ENCODE data around the gene UPK3A.
"Not testable (repeated sequence)": the region's sequence is repeated elsewhere in the genome, so short reads cannot be mapped to it uniquely, and the experiment has no call there.

UPK3A gene

GRCh38 chr22:45281010-45281409 lies 3.7 kb upstream of the UPK3A start:
- DNase-seq (ENCODE audit: low read depth) = no peak

GRCh38 chr22:45285263-45286058 lies 712 bp downstream of the UPK3A start:
- DNase-seq (ENCODE audit: low read depth) = no peak

- DNase-seq (ENCODE audit: low read depth) = no peak
Measured at GRCh38 chr22:45286854-45287551, 2.3 kb downstream of the UPK3A start.

GRCh38 chr22:45290410-45290936 lies 5.7 kb downstream of the UPK3A start:
- DNase-seq (ENCODE audit: low read depth) = no peak

- no peak for DNase-seq (ENCODE audit: low read depth)
Measured at GRCh38 chr22:45291061-45291930, 6.5 kb downstream of the UPK3A start.

GRCh38 chr22:45291931-45292290 lies 7.2 kb downstream of the UPK3A start:
- DNase-seq (ENCODE audit: low read depth) = no peak

GRCh38 chr22:45292731-45293442 lies 8.1 kb downstream of the UPK3A start:
- DNase-seq (ENCODE audit: low read depth) = no peak

GRCh38 chr22:45294030-45294429 lies 9.3 kb downstream of the UPK3A start:
- DNase-seq (ENCODE audit: low read depth) = no peak

- DNase-seq (ENCODE audit: low read depth) = not testable (repeated sequence)
Measured at GRCh38 chr22:45295004-45295403, 10.3 kb downstream of the UPK3A start.

GRCh38 chr22:45295492-45295891 lies 10.7 kb downstream of the UPK3A start:
- no peak for DNase-seq (ENCODE audit: low read depth)

GRCh38 chr22:45296628-45297297 lies 12.0 kb downstream of the UPK3A start:
- DNase-seq (ENCODE audit: low read depth) = no peak

- DNase-seq (ENCODE audit: low read depth) = no peak
Measured at GRCh38 chr22:45298934-45299505, 14.3 kb downstream of the UPK3A start.

- DNase-seq (ENCODE audit: low read depth) = no peak
Measured at GRCh38 chr22:45302751-45303150, 18.0 kb downstream of the UPK3A start.

- no peak for DNase-seq (ENCODE audit: low read depth)
Measured at GRCh38 chr22:45303181-45303580, 18.4 kb downstream of the UPK3A start.

- DNase-seq (ENCODE audit: low read depth) = no peak
Measured at GRCh38 chr22:45304971-45305370, 20.2 kb downstream of the UPK3A start.

GRCh38 chr22:45305456-45306075 lies 20.8 kb downstream of the UPK3A start:
- no peak for DNase-seq (ENCODE audit: low read depth)

GRCh38 chr22:45306139-45306538 lies 21.4 kb downstream of the UPK3A start:
- no peak for DNase-seq (ENCODE audit: low read depth)

GRCh38 chr22:45308391-45308956 lies 23.7 kb downstream of the UPK3A start:
- no peak for DNase-seq (ENCODE audit: low read depth)

GRCh38 chr22:45308957-45309421 lies 24.2 kb downstream of the UPK3A start:
- DNase-seq (ENCODE audit: low read depth) = no peak
